Psoas muscle (tissue), 8 donors: Measurements from ENCODE around the gene RAB12. TPM values are rescaled to one million over a fixed set of nuclear protein-coding genes. Genes with fewer than 3 reads are reported as not detected.

Experiments
- ATAC-seq, 4 donors: fragments of 200-7000 bp; cut with Tn5 transposase; one replicate each; pipeline ENCODE4 v1.9.1; 2020; ENCODE audit warnings: moderate library complexity in 3 of 4, mild to moderate bottlenecking in 2 of 4
- DNase-seq, 2 donors: peaks; one replicate each; pipeline ENCODE4 v3.0.0-alpha.2; 2020
- H3K27ac ChIP-seq: fragments of 200-600 bp; one replicate; pipeline ENCODE4 v1.8.0; 2022
- H3K27me3 ChIP-seq, 3 donors: fragments of 200-600 bp in 1 of 3; one replicate each; pipeline versions ENCODE4 v1.6.1 to v1.8.0; 2013 to 2022; ENCODE audit warnings: low read length in 2 of 3, mild to moderate bottlenecking in 2 of 3, moderate library complexity in 1 of 3; ENCODE audit not compliant: insufficient read depth in 3 of 3
- H3K36me3 ChIP-seq, 2 donors: fragments of 200-600 bp in 1 of 2; one replicate each; pipeline versions ENCODE4 v1.6.1 to v1.8.0; 2013 to 2022; ENCODE audit warnings: low read depth in 1 of 2, mild to moderate bottlenecking in 1 of 2, moderate library complexity in 1 of 2; ENCODE audit not compliant: insufficient read depth in 1 of 2
- H3K4me1 ChIP-seq: fragments of 200-600 bp; one replicate; pipeline ENCODE4 v1.8.0; 2022
- H3K4me3 ChIP-seq: fragments of 200-600 bp; one replicate; pipeline ENCODE4 v1.8.0; 2022; ENCODE audit warnings: mild to moderate bottlenecking
- H3K9me3 ChIP-seq: fragments of 200-600 bp; one replicate; pipeline ENCODE4 v1.8.0; 2022
- WGBS, 3 donors: extraction: QIAGEN DNeasy Blood & Tissue Kit; methylation state at CpG; one replicate each; pipeline versions ENCODE4 v1.1.6 to v1.1.7; 2013; 5-methylcytosine and 5-hydroxymethylcytosine counted together
- intact Hi-C, 2 donors: fragments of 100-400 bp; cut with DNase I; formaldehyde crosslinking; loops; one replicate each; pipeline versions ENCODE4 v1.11.0 to v1.14.2; 2022
- polyA plus RNA-seq, 3 donors: library from polyadenylated mRNA; stranded (reverse); fragments of 200-250 nt; gene quantifications; one replicate each; pipeline ENCODE4 v1.2.3, GENCODE V29; 2013
- total RNA-seq, 4 donors: library from RNA; stranded (reverse); fragmentation: NEBNext Ultra II Directional in 2 of 4; extraction: Animal tissue kit (Norgen Biotek cat#: 25700) in 2 of 4; gene quantifications; one replicate each; pipeline versions ENCODE4 v1.2.1 to v1.2.4, GENCODE V29; 2021 to 2023
- TF ChIP-seq, protein P1 (sequence below): fragments of 200-600 bp; IDR thresholded peaks from one replicate; pipeline ENCODE4 v1.8.0; 2022; ENCODE audit warnings: antibody characterized with exemption
- donor health status: healthy with polysubstance abuse.
- donor health status: DM: no; HTN: no; CAD: no; lungs with moderate emphysema.
- donor health status: Bipolar disorder and iron deficiency.
- donor health status: healthy.
- donor health status: DM: yes; HTN: yes; CAD: no.
- donor health status: DM: no; HTN: no; CAD: no.
- donor health status: DM: no; HTN: no; CAD: no.
- donor health status: DM: yes; HTN: yes; CAD: no.

Gene RAB12
- total and polyA plus RNA-seq, 7 donors: 49.0 to 239 (median 111) TPM

DNA sequence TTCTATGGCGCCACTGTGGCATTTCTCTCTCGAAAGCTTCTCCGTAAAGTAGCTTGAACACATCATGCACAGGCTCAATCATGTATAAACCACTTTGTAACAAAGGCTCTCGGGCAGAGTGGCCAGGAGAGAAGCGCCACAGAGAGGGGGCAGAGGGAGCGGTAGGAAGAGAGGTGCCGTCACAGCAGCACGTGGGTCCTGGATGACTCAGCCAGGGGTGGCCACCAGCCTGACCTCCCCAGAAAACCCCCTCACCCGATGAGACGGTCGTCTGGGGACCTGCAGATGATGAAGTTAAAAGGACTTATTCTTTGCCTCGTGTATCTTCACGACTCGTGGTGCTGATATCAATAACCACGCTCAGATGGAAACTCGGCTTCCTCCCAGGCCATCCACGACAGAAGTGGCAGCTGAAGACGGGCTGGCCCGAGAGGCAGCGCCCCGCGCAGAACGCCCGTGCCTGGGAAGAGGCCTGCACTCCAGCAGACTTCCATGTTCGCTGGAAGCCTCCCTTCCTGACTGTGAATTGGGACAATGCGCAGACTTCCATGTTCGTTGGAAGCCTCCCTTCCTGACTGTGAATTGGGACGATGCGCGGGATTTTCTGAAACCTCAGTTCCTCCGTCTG is 49.7 kb downstream of the RAB12 start:
- ATAC-seq (no peak), DNase-seq (no peak)
- Histone ChIP-seq H3K36me3 (no peaks in the 10 kb centered on the region), H3K4me1 (no peaks in the 10 kb centered on the region), H3K4me3 (no peak overlapping the region), H3K27ac (no peak overlapping the region), H3K27me3 (no peaks in the 10 kb centered on the region), H3K9me3 (no peaks in the 10 kb centered on the region)
- 93 to 94% (median 93%) methylated on average over 31 of the region's 31 CpGs for WGBS, 3 donors
- TF ChIP-seq, protein P1, sequence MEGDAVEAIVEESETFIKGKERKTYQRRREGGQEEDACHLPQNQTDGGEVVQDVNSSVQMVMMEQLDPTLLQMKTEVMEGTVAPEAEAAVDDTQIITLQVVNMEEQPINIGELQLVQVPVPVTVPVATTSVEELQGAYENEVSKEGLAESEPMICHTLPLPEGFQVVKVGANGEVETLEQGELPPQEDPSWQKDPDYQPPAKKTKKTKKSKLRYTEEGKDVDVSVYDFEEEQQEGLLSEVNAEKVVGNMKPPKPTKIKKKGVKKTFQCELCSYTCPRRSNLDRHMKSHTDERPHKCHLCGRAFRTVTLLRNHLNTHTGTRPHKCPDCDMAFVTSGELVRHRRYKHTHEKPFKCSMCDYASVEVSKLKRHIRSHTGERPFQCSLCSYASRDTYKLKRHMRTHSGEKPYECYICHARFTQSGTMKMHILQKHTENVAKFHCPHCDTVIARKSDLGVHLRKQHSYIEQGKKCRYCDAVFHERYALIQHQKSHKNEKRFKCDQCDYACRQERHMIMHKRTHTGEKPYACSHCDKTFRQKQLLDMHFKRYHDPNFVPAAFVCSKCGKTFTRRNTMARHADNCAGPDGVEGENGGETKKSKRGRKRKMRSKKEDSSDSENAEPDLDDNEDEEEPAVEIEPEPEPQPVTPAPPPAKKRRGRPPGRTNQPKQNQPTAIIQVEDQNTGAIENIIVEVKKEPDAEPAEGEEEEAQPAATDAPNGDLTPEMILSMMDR: no peak
- intact Hi-C loops: no loop called here

DNA sequence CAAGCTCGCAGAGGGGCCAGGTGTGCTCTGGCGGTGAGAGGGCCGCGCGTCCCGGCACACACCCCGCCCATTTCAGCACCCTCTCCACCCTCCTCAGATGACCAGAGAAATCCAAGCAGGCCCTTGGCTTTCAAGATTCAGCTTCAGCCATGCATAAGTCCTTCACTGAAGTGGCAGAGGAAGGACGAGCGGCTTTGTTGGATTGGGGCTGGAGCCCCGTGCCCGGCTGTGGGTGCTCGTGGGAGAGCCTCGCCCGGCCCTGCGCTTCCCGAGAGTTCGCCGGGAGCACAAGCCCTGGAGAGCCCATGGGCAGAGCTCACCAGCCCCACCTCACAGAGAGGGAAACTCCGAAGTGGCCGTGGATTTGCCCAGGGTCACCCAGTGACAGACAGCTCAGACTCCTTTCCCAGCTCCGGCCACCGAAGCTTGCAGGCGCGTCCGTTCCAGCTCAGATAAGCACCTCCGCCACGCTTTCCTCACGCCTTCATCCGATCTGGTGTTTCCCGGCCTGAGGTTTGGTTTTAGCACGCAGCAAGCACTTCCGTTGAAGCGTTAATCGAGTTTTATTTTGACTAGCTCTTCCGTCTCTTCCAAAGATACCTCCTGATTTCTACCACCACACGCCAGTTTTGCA is 50.5 kb downstream of the RAB12 start:
- Histone ChIP-seq H3K27me3 (no peaks in the 10 kb centered on the region), H3K36me3 (no peaks in the 10 kb centered on the region), H3K9me3 (no peaks in the 10 kb centered on the region), H3K4me3 (no peak overlapping the region), H3K4me1 (no peaks in the 10 kb centered on the region), H3K27ac (no peak overlapping the region)
- TF ChIP-seq, protein P1: no peak
- ATAC-seq: no peak
- intact Hi-C loops: loop anchor here in 1 of 2 donors (10.0 kb wide), 1 partner anchor 325 kb away; no protein-coding TSS in a partner anchor
- DNase-seq: no peak
- 93 to 95% (median 94%) methylated on average over 36 of the region's 36 CpGs for WGBS, 3 donors

DNA sequence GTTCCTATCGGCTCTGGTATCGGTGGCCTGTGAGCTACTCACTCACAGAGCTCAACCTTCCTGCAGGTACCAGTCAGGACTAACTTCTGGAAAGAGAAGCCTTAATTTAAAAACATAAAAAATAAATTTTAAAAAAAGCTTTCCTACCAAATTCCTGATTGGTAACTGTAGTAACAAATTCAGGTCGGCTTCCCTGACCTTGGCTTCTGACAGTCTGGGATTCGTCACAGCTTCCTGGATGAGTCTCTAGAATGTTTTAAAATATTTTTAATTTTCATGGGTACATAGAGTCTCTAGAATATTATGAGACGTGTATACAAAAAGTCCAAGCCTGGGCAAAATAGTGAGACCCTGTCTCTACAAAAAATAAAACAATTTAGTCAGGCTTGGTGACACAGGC is 51.1 kb downstream of the RAB12 start:
- intact Hi-C loops: loop anchor here in 1 of 2 donors (10.0 kb wide), 1 partner anchor 324 kb away; no protein-coding TSS in a partner anchor
- TF ChIP-seq, protein P1: no peak

DNA sequence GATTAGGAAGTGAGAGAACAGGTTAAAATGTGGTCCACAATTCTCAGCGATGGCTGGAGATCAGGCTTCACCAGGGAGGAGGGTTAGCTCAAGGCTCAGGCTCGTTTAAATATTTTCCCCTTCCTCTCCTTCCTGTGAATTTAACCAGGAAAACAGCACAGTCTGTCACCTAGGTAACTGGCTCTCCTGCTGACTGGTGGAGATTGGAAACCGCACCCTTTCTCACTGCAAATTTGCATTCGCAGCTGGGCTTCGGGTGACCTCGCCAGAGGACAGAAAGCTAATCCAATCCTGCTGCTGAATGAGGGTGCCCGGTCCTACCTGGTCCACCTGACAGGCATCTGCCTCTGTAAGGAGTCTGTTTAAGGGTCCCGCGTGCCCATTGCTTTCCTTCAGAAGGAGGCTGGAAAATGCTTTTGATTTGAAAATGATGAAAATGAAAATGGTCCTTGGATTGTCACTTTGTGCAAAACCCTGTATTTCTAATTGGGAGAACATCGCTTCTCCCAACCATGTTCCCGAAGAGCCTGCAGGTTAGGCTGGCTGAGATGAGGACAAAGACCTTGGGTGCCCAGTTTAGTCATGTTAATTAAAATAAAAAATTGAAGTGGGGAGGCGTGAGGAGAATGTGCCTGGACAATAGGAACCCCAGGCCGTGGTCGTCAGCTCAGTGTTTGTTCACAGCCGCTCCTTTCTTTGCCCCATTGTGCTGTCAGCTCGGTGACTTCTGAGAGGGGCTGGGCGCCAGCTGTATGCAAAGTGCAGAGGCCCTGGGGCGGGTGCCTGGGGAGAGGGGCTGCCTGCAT is 52.7 kb downstream of the RAB12 start:
- Histone ChIP-seq H3K4me1 (no peaks in the 10 kb centered on the region), H3K4me3 (no peak overlapping the region), H3K27me3 (no peaks in the 10 kb centered on the region), H3K36me3 (no peaks in the 10 kb centered on the region), H3K9me3 (no peaks in the 10 kb centered on the region), H3K27ac (no peak overlapping the region)
- TF ChIP-seq, protein P1: no peak
- ATAC-seq (no peak), DNase-seq (no peak)
- intact Hi-C loops: loop anchor here in 1 of 2 donors (10.0 kb wide), 1 partner anchor 323 kb away; no protein-coding TSS in a partner anchor
- 51 to 57% (median 52%) methylated on average over 18 of the region's 18 CpGs for WGBS, 3 donors

More for the DNA sequence above, 51.1 kb downstream of the RAB12 start:
- H3K4me3 ChIP-seq: no peak overlapping the region
- H3K36me3 ChIP-seq: no peaks in the 10 kb centered on the region
- H3K27ac ChIP-seq: no peak overlapping the region
- ATAC-seq (no peak), DNase-seq (no peak)
- no peaks in the 10 kb centered on the region for H3K27me3 ChIP-seq
- H3K4me1 ChIP-seq: no peaks in the 10 kb centered on the region
- WGBS, 3 donors: 84 to 90% (median 88%) methylated on average over 5 of the region's 5 CpGs
- no peaks in the 10 kb centered on the region for H3K9me3 ChIP-seq
